ENCODE results near the gene SIX4.

SIX4 gene

DNA sequence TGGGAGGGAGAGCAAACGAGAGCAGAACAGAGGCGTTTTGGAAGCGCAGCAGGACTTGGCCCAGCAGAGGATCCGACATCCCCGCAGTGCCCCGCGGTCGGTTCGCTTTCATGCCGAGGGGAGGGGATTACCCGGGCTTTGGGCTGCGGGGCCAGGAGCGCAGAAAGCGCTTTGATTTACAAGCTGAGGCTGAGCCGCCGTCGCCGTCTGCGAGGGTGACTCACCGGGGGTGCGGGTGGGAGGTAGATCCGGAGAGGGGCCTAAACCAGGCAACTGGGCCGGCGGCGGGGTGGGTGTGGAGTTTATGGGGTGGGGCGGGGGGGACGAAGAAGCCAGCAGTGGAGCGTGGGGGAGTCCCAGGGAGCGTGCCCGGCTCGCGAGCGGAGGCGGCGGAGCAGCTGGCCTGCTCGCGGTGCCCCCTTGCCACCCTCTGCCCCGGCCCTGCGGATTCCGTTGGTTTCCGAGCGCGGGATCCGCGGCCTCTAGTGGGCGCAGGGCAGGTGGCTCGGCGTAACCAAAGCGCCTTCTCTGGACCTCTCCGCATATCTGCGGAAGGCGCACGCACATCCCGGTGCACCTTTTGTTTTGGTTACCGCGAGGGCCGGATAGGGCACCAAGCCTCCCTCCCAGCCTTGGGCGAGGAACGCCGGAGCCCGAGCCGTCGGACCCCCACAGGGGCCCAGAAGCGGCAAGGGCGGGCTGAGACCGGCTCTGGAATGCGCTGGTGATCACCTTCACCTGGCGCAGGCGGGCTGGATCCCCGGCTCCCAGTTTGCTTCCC lies 2.6 kb downstream of the SIX4 start:
- DNase-seq = no peak

DNA sequence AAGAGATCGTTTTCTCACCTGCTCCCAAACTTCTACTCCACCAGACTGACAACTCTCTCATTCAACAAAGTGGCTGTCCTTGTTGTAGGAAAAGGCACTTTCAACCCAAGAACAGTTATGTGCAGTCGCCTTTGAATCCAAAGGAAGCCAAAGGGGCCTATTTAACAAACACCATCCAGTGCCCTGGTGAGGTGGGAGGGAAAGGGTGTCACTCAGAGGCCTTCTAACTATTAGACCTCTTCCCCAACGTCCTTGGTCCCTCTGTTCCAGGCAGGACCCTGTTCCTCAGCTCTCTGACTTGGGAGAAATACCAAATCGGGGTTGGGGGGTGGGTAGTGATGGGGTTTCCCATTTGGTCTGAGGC lies 3.2 kb downstream of the SIX4 start:
- no peak for DNase-seq

DNA sequence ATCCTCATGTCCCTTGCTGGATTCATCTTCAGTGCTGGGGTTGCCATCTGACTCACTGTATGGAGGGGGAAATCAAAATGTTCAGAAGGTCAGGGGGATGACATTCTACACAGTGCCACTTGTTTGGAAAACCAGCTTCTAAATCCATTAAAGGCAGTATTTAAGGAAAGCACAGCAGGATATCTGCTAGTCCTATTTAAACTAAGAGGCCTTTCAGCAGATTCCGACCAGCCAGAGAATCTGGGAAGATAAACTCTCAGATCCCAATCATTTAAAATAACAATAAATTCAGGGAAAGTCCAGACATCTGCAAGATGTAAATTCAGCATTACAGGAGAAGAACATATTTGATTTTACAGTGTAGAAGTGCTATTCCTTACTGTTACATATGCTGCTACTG lies 3.8 kb downstream of the SIX4 start:
- no peak for DNase-seq

DNA sequence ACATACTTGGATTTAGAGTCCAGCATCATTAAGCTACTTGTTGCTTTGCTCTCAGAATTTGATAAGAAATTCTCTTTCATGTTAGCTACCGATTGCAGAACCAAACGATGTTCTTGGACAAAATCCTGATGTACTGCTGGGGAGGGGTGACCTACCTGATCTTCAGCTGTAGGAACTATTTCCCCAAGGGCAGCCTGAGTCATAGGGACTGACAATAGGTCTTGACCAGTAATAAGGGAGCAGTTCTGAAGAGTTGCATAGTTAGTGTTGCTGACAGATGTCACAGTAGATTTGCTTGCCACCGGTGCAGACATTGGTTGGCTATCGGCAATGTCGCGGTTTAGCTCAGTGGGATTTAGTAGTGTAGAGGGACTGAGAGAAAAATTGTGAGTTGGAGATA lies 10.6 kb downstream of the SIX4 start:
- no peak for DNase-seq

DNA sequence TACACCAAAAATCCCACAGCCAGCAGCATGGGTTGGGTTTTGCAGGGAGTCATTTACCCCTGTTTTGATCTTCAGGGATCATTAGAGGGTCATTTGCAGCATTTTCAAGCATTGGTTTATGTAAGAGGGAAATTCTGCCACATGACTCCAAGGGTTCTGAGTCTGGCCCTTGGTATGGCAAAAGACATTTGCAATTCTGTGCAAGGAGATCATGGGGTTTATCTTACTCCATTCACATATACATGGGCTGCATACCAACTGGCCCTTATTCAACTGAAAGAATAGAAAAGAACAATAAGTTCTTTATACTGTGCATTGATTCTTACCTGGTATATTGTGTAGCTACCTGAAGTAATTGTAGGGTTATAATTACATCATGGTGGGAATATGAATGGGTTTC lies 13.7 kb downstream of the SIX4 start:
- no peak for DNase-seq

DNA sequence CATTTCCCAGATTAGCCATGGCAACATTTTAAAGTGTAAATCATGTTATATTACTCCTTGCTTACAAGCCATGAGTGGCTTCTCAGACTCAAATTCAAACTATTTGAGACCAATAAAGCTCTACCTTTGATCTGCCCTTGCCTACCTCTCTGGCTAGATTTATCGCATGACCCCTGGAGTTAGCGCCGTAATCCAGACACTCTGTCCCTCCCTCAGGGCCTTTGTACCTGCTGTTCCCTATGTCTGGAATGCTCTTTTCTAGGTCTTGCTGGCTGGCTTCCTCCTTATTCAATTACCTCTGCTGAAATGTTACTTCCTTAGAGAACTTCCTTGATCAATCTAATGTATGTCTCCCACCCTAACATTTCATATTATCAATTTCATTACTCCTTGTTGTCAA lies 16.3 kb downstream of the SIX4 start:
- no peak for DNase-seq

DNA sequence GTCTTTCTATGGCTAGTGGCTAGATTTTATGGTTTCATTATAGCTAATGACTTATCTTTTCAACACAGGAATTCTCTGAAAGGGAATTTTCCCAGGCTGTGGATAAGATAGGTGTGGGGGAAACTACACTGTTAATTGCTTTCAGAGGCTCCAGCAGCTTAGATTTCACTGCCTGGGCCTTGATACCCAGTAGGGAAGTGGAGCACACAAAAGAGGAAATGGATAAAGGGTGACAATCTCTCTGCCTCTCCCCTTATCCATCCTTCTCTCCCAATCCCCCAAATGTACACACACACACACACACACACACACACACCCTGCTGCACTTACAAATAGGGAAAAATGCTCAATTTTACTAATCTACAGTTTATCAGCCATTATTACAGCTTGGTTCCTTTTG lies 19.1 kb downstream of the SIX4 start:
- no peak for DNase-seq

DNA sequence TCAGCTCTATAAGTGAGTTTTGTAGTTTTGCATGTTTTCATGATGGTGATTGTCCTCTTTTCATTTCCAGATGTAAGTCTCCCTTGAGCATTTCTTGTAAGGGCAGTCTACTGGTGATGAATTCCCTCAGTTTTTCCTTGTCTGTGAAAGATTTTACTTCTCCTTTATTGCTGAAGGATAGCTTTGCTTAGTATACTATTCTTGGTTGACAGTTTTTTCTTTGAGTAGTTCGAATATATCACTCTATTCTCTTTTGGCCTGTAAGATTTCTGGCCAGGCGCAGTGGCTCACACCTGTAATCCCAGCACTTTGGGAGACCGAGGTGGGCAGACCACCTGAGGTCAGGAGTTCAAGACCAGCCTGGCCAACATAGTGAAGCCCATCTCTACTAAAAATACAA lies 23.6 kb downstream of the SIX4 start:
- no peak for DNase-seq

DNA sequence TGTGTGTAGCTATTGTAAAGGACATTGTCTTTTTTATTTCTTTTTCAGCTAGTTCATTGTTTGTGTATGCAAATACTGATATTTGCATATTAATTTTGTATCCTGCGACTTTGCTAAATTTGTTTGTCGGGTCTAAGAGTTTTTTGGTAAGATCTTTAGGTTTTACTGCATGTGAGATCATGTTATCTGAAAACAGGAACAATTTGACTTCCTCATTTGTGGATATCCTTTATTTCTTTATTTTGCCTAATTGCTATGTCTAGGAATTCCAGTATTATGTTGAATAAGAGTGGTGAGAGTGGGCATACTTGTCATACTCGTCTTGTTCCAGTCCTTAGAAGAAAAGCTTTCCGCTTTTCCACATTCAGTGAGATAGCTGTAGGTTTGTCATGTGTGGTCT lies 28.8 kb downstream of the SIX4 start:
- no peak for DNase-seq

DNA sequence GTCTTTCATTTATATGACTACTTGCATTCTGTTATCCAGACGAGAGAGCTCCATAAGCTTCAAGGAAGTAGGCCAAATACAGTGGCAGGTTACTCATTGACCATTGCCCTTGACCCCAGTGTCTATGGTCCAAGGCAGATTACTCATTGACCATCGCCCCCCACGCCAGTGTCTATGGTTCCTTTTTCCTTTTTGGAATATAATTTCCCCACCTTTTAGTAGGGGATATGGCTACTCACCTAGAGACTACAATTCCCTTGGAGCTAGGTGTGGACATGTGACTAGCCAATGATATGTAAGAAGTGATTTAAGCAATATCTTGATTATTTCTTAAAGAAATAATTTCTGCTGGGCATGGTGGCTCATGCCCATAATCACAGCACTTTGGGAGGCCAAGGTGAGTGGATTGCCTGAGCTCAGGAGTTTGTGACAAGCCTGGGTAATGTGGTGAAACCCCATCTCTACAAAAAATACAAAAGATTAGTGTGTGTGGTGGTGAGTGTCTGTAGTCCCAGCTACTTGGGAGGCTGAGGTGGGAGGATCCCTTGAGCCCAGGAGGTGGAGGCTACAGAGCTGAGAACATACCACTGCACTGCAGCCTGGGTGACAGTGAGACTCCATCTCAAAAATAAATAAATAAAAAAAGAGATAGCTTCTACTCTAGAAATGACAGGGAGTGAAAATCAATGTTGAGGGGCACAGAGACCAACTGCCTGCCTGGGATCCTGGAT lies 32.6 kb downstream of the SIX4 start:
- no peak for DNase-seq

DNA sequence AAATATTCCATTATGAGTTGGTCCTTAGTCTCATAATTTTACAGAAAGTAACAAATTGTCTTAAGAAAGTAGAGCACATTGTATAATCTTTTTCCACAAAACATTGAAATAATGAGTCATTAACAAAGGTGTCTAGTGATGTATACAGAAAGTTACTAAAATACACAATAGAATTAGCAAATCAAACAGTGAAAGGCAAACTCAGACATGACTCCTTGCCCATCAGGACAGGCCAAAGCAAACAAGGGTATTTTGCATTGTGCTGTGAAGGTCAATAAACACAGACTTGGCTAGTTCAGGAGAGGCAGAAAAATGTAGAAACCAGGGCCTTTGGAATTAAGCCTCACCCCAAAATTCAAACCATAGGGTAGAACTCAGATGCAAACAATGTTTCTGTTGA lies 37.3 kb downstream of the SIX4 start:
- DNase-seq = no peak

DNA sequence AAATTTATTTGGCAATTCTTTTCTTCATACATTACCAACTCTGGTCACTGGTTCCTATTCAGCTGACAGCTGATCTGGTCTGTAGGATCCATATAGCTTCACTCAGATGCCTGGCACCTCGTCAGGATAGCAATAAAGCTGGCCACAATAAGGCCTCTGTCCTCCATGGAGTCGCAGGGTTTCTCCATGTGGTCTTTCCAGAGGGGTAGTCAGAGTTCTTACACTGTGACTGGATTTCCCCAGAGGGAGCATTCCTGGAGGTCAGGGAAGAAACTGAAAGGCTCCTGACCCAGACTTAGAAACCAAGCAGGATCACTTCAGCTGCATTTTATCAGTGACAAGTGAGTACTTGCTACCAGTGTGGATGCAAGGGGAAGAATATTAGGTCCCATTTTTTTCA lies 39.9 kb downstream of the SIX4 start:
- DNase-seq = no peak

DNA sequence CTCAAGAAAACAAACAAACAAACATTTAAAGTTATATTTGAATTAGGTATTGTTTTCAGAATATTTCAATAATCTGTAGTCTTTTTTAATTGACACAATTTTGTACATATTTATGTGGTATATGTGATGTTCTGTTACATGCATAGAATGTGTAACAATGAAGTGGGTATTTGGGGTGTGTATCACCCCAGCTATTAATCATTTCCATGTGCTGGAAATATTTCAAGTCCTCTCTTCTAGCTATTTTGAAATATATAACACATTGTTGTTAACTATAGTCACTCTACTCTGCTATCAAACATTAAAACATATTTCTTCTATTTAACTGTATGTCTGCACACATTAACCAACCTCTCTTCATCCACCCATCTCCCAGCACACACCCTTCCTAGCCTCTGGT lies 42.9 kb downstream of the SIX4 start:
- DNase-seq = no peak

DNA sequence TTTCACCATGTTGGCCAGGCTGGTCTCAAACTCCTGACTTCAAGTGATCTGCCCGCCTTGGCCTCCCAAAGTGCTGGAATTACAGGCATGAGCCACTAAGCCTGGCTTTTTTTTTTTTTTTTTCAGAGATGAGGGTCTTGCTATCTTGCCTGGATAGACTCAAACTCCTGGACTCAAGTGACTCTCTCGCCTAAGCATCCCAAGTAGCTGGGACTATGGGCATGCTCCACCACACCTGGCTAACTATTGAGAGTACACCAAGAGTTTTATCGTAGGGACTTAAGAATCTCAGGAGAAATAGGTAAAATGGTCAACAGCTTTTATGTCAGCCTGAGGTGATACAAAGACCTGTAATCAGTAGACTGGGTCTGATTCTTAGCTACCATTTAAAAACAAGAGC lies 43.6 kb downstream of the SIX4 start:
- DNase-seq = no peak

DNA sequence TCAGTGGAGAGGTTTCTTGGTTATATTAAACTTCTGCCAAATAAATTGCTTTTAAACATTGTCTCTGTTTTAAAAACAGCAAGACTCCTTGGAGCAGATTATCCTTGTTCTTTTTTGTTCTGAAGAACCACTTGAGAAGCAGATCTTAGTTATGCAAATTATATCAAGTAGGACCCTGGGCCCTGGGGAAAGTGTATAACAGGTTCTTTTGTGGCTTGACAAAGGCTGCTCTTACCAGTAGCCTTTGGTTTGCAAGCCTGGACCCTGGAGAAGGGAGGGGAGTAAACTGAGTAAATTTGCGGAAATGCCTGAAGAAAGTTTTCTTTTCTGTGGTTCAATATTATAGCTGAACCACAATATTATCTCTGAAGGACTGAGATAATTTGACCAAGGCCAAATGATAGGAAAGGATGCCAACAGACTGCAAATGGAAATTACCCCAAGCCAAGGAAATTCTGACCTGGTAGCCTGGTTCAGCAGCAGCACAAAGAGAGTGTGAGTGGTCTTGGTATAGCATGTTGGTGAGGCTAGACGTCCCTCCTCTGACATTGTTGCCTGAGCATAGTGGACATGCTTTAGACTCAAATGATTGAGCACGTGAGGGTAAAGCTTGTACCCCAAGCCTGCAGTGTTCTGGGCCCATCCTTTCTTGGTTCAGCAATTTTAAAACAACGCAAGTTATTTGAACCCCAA lies 44.4 kb downstream of the SIX4 start:
- no peak for DNase-seq

DNA sequence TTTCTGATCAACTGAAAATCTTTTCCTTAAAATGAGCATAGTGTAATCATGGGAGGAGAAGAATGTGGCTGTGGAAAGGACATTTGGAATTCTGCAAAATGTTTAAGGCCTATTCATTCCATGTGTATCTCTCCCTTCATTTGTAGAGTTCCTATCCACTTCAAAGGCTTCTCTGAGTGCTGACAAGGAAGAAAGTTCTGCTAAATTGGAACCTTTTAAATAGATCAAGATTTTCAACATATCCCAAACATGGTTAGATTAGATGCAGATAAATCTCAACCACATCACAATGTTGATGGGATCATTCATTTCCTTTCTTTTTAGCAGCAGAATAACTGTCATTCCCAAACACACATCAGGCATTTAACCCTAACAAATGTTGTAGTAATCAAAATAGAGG lies 46.5 kb downstream of the SIX4 start:
- no peak for DNase-seq

DNA sequence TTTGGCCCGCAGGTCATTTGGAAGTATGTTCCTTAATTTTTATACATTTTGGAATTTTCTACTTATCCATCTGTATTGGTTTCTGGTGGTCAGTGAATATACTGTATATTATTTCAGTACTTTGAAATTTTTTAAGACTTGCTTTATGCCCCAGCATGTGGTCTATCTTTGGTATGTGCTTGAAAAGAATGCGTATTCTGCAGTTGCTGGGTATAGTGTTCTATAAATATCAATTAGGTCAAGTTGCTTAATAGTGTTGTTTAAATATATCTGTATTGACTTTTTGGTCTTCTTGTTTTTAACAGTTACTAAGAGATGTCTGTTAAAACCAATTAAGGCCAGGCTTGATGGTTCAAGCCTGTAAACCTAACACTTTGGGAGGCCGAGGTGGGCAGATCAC lies 53.2 kb downstream of the SIX4 start:
- no peak for DNase-seq

DNA sequence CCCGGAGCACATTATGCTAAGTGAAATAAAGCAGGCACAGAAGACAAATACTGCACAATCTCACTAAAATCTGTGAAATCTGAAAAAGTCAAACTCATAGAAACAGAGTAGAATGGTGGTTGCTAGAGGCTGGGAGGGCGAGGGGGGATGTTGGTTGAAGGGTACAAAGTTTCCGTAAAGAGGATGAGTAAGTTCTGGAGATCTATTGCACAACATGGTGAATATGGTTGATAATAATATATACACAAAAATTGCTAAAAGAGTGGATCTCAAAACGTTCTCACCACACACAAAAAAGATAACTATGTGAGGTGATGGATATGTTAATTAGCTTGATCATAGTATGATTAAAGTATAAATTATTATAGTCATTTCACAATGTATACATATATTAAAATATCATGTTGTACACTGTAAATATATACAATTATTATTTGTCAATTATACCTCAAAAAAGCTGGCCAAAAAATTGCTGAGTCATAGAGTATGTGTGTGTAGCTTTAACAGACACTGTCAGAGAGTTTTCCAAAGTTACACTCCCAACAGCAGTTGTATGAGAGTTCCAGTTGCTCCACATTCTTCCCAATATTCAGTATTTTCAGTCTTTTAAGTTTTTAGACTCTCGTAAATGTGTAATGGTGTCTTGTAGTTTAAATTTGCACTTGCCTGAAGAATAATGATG lies 55.6 kb downstream of the SIX4 start:
- DNase-seq = no peak

DNA sequence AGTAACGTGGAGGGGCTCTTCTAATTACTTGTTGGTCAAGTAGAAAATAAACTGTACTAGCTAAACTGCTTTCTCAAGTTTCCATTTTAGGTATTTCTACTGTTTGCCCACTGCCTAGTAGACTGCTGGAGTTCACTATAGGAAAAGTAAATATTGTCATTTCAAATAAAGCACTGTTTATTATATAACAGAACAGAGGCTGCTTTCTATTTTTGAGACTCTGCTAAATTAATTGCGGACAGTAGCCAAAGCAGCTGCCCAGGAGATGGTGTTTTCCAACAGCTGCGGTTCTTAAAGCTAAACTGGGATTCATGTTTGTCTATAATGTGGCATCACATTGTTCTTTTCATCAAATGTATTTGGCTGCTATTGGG lies 59.0 kb downstream of the SIX4 start:
- no peak for DNase-seq

DNA sequence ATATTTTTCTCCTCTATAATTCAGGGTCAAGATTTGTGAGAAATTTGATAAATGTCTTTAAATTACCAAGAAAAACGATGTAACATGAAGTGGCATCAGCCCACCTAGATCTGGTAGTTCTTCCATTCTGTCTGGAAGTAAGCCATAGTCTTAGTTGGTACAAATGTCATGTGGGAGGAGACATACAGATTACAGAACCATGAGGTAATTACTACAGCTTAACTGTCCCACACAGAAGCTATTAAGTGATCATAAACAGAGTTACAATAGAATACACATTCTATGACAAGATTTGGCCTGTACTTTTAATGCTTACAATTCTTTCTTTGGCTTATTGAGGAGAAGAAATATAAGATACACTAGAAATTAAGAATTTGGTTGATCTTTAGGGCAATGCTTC lies 61.2 kb downstream of the SIX4 start:
- no peak for DNase-seq

DNA sequence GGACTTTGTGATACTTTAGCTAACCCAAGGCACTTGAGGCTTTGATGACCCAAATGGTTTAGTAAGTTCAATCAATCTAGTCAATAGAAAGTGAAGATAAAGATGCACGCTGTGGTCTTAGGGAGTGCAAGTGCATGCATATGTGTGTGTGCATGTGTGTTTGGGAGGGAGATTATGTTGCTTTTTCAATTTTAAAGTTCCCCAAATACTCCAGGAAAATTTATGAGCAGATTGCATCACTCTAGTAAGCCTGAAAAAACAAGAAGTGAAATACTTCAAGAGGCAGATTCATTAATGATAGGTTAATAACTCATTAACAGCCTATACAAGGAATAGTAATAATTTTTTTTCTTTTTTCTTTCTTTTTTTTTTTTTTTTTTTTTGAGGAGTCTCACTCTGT lies 62.4 kb downstream of the SIX4 start:
- DNase-seq = no peak

Measured in suppressor macrophage treated with lipopolysaccharide for 4 hours (primary cell).